ENCODE measurements around the gene HCRTR1. TPM values are rescaled to one million over a fixed set of nuclear protein-coding genes. Genes with fewer than 3 reads are reported as not detected.

The HCRTR1 gene
- total and polyA plus RNA-seq, 2 donors (not counting 3 experiments of a cell fraction or from before 2014, with no cell fraction given) = 0.93 to 1.5 TPM

DNA sequence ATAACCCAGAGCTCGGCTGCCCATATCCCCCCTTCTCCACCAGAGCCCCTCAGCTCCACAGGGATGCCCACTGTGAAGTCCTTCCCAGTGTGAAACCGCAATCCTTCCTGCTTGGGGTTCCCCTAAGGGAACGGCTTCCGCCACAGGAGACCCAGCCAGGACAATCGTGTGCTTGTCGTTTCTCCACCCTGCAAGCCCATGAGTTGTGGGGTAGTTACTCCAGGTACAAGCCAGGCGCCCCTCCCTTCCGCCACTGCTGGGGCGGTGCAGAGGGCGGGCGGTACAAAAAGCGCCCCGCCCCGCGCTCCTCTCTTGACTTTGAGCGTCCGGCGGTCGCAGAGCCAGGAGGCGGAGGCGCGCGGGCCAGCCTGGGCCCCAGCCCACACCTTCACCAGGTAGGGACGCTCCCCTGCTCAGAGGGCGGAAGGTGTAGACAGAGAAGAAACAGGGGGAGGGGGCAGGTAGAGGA lies 41.3 kb upstream of the HCRTR1 start, which contains the start of gene TINAGL1:
Gene TINAGL1, plus strand, starts transcription at position 315 of the 469 bp plus-strand sequence. CDS start 634 bp downstream, outside the sequence.
- no peaks in the 10 kb centered on the region for H3K27me3 ChIP-seq (ENCODE audit: control insufficient read depth in 2 of 2, insufficient read depth in 2 of 2, low read length in 2 of 2)
- ChIA-PET POLR2A (interaction anchor here (1.1 kb wide), 1 partner anchor 42 kb away, joined by 3 read pairs; no protein-coding TSS in a partner anchor), CTCF (interaction anchor here (0.9 to 4.0 kb wide), 4 partner anchors 12 to 20 kb away, joined by 3 to 15 read pairs (median 9); no protein-coding TSS in a partner anchor)
- H3K36me3 ChIP-seq (ENCODE audit: control insufficient read depth in 2 of 2, extremely low read depth in 1 of 2, insufficient read depth in 2 of 2, low read length in 2 of 2) = no peaks in the 10 kb centered on the region
- FAIRE-seq = peak; percentile 38
- H3K9me3 ChIP-seq (replicated peaks; ENCODE audit: control insufficient read depth, insufficient read depth, low read length) = no peaks in the 10 kb centered on the region
- peaks cover 48% of the 10 kb centered on the region for H3K79me2 ChIP-seq (ENCODE audit: control insufficient read depth, insufficient read depth, low read length)
- dilution Hi-C loops (cut with MboI; ENCODE audit: extremely low pct_ligation_motif_present, low sequenced_read_pairs) = no loop called here
- no peaks in the 10 kb centered on the region for H4K20me1 ChIP-seq (replicated peaks; ENCODE audit: control insufficient read depth, extremely low read depth, insufficient read depth, low read length)
- H3K4me1 ChIP-seq (ENCODE audit: control insufficient read depth, extremely low read depth, insufficient read depth, low read length) = peaks cover 61% of the 10 kb centered on the region
- intact Hi-C loops (cut with micrococcal nuclease) = loop anchor here (5.0 kb wide), 1 partner anchor 136 kb away; no protein-coding TSS in a partner anchor
- TF ChIP-seq EZH2 (IDR thresholded peaks at IDR 0.05; ENCODE audit: borderline replicate concordance, low read depth, low read length, severe bottlenecking) = no peak
- TF ChIP-seq POLR2A (IDR thresholded peaks at IDR 0.05; ENCODE audit: low read depth, low read length) = peak; percentile 71
- no peak for TF ChIP-seq JUN (IDR thresholded peaks at IDR 0.05; ENCODE audit: borderline replicate concordance, insufficient read depth, insufficient read length, low read depth)
- TF ChIP-seq, protein P1, sequence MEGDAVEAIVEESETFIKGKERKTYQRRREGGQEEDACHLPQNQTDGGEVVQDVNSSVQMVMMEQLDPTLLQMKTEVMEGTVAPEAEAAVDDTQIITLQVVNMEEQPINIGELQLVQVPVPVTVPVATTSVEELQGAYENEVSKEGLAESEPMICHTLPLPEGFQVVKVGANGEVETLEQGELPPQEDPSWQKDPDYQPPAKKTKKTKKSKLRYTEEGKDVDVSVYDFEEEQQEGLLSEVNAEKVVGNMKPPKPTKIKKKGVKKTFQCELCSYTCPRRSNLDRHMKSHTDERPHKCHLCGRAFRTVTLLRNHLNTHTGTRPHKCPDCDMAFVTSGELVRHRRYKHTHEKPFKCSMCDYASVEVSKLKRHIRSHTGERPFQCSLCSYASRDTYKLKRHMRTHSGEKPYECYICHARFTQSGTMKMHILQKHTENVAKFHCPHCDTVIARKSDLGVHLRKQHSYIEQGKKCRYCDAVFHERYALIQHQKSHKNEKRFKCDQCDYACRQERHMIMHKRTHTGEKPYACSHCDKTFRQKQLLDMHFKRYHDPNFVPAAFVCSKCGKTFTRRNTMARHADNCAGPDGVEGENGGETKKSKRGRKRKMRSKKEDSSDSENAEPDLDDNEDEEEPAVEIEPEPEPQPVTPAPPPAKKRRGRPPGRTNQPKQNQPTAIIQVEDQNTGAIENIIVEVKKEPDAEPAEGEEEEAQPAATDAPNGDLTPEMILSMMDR (IDR thresholded peaks at IDR 0.05; ENCODE audit: extremely low read depth in 1 of 2, insufficient read depth in 1 of 2, low read depth in 1 of 2, low read length in 2 of 2) = no peak
- TF ChIP-seq POLR2AphosphoS5 (IDR thresholded peaks at IDR 0.05; ENCODE audit: insufficient read depth, low read depth, low read length) = peak; percentile 44
- TF ChIP-seq MYC (IDR thresholded peaks at IDR 0.05; ENCODE audit: low read depth, low read length) = no peak
- TF ChIP-seq, protein P2, sequence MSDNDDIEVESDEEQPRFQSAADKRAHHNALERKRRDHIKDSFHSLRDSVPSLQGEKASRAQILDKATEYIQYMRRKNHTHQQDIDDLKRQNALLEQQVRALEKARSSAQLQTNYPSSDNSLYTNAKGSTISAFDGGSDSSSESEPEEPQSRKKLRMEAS (IDR thresholded peaks at IDR 0.05; ENCODE audit: insufficient read depth, insufficient read length) = no peak
- no TSS peak for BruUV-seq (replicated peaks)
- H3K9ac ChIP-seq (replicated peaks; ENCODE audit: extremely low read depth, insufficient read depth, low read length) = peak within 1 kb of the TSS; percentile 69
- H3K4me3 ChIP-seq (replicated peaks in 1 of 3; ENCODE audit: insufficient read depth in 1 of 3, low read depth in 1 of 3, low read length in 3 of 3) = peak within 1 kb of the TSS; percentile 76 to 90 (median 87)
- peak within 1 kb of the TSS; percentile 88 for H3K27ac ChIP-seq (ENCODE audit: insufficient read depth, low read depth, low read length)
- DNase-seq (ENCODE audit: low read depth, low spot score) = peak; percentile 48
- H2AFZ ChIP-seq (ENCODE audit: low read depth, low read length) = no peak within 1 kb of the TSS
- H3K9me1 ChIP-seq (replicated peaks; ENCODE audit: control insufficient read depth, extremely low read depth, insufficient read depth, low read length) = no peaks in the 10 kb centered on the region
- H3K4me2 ChIP-seq (ENCODE audit: insufficient read depth, low read length) = peak within 1 kb of the TSS; percentile 97

Measured in endothelial cell of umbilical vein (primary cell).